22Rv1 (cell line): ENCODE measurements around the gene SCN7A.

Experiments
- CTCF ChIP-seq: fragments of 450-650 bp; IDR thresholded peaks from 2 replicates; pipeline ENCODE4 v1.5.1; 2017; ENCODE audit warnings: mild to moderate bottlenecking
- ZFX ChIP-seq: fragments of 450-650 bp; IDR thresholded peaks from 2 replicates; pipeline ENCODE4 v1.6.1; 2017; ENCODE audit warnings: antibody characterized with exemption, borderline replicate concordance

DNA sequence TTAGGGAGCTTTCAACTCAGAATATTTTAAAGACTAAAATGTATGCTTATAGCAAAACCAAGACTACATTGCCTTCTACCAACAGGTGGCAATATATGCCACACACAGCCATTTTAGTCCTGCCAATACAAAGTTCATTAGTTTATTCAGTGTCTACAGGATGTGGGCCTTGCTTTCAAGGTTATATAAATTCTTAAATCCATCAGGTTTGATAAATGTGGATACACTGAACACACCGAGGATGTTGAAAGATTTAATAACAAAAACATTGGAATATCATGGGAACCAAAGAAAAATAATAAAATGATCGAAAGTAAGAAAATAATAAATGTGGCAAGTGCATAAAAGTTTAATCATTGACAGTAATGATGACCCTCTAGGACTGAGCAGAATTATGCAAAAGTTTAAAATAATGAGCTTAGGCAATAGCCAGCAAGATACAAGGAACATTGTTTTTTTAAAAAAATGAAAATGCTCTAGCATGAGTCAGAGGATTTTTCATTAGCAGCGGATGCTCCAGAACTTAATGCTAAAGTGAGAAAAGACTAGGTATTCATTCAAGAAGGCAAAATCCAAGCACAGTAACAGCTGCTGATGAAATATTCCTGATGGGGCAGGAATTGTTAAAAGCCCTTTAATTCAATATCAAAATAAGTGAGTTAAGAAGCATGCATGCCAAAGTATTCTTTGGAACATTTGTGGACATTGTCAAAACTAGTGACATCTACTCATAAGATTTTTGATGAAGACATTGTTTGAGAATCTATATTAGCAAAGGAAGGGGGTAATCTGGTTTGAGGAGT is 132.5 kb downstream of the SCN7A start:
- TF ChIP-seq CTCF (peak; percentile 64), ZFX (no peak)
